ENCODE data around the gene POLK. TPM values are rescaled to one million over a fixed set of nuclear protein-coding genes. Genes with fewer than 3 reads are reported as not detected.

POLK gene
- total and polyA plus RNA-seq, 4 donors = 3.7 to 20.6 (median 9.8) TPM

DNA sequence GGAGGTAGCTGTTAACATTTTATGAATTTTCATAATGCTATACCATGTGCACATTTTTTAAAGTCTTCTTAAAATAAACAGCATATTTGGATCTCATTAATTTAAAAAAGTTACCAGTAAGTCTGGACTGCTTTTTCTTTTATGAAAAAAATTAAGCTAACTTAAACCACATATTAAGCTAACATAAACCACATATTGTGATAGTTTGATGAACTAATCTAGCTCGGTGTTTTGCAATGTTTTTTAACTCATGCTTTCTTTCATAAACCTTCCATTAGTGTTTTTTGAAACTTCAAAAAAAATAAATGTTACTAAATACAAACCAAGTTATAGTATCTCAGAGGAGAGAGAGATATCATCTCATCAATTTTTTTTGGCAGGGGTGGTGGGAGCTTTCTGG, 26.5 kb downstream of the POLK start:
- Histone ChIP-seq H3K9ac (ENCODE audit: low read depth in 1 of 2, low read length in 2 of 2) (no peak overlapping the region), H3K4me3 (ENCODE audit: low read depth in 1 of 3, low read length in 3 of 3) (no peak overlapping the region), H3K27me3 (ENCODE audit: control insufficient read depth in 4 of 4, insufficient read depth in 4 of 4, low read length in 3 of 4) (no peaks in the 10 kb centered on the region), H3K9me3 (ENCODE audit: control insufficient read depth in 4 of 4, low read length in 3 of 4) (no peaks in the 10 kb centered on the region), H3K27ac (ENCODE audit: low read depth in 1 of 2, low read length in 2 of 2) (no peak overlapping the region), H3K36me3 (ENCODE audit: control insufficient read depth in 4 of 4, insufficient read depth in 3 of 4, low read depth in 1 of 4, low read length in 3 of 4) (peaks cover 0 to 4% (median 0%) of the 10 kb centered on the region in 4 donors), H3K4me1 (ENCODE audit: control insufficient read depth in 4 of 4, insufficient read depth in 4 of 4, low read length in 3 of 4) (peaks cover 0 to 7% (median under 1%) of the 10 kb centered on the region in 4 donors)
- WGBS = 84% methylated on average over 1 of the region's 1 CpG
- TF ChIP-seq RXRA (IDR thresholded peaks at IDR 0.05) = no peak
- TF ChIP-seq NR2F2 (IDR thresholded peaks at IDR 0.05) = no peak
- TF ChIP-seq JUND (IDR thresholded peaks at IDR 0.05) = no peak
- TF ChIP-seq, protein P1, sequence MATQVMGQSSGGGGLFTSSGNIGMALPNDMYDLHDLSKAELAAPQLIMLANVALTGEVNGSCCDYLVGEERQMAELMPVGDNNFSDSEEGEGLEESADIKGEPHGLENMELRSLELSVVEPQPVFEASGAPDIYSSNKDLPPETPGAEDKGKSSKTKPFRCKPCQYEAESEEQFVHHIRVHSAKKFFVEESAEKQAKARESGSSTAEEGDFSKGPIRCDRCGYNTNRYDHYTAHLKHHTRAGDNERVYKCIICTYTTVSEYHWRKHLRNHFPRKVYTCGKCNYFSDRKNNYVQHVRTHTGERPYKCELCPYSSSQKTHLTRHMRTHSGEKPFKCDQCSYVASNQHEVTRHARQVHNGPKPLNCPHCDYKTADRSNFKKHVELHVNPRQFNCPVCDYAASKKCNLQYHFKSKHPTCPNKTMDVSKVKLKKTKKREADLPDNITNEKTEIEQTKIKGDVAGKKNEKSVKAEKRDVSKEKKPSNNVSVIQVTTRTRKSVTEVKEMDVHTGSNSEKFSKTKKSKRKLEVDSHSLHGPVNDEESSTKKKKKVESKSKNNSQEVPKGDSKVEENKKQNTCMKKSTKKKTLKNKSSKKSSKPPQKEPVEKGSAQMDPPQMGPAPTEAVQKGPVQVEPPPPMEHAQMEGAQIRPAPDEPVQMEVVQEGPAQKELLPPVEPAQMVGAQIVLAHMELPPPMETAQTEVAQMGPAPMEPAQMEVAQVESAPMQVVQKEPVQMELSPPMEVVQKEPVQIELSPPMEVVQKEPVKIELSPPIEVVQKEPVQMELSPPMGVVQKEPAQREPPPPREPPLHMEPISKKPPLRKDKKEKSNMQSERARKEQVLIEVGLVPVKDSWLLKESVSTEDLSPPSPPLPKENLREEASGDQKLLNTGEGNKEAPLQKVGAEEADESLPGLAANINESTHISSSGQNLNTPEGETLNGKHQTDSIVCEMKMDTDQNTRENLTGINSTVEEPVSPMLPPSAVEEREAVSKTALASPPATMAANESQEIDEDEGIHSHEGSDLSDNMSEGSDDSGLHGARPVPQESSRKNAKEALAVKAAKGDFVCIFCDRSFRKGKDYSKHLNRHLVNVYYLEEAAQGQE (IDR thresholded peaks at IDR 0.05) = no peak
- TF ChIP-seq EGR1 (IDR thresholded peaks at IDR 0.05; ENCODE audit: low read depth in 2 of 2) = no peak
- TF ChIP-seq, protein P2, sequence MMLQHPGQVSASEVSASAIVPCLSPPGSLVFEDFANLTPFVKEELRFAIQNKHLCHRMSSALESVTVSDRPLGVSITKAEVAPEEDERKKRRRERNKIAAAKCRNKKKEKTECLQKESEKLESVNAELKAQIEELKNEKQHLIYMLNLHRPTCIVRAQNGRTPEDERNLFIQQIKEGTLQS (IDR thresholded peaks at IDR 0.05) = no peak
- no peak for TF ChIP-seq FOXA2 (IDR thresholded peaks at IDR 0.05)
- TF ChIP-seq, protein P3, sequence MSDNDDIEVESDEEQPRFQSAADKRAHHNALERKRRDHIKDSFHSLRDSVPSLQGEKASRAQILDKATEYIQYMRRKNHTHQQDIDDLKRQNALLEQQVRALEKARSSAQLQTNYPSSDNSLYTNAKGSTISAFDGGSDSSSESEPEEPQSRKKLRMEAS (IDR thresholded peaks at IDR 0.05) = no peak
- no peak for TF ChIP-seq GABPA (IDR thresholded peaks at IDR 0.05 in 1 of 2, conservative IDR thresholded peaks at IDR 0.05 in 1 of 2)
- DNase-seq (ENCODE audit: low spot score) = no peak

DNA sequence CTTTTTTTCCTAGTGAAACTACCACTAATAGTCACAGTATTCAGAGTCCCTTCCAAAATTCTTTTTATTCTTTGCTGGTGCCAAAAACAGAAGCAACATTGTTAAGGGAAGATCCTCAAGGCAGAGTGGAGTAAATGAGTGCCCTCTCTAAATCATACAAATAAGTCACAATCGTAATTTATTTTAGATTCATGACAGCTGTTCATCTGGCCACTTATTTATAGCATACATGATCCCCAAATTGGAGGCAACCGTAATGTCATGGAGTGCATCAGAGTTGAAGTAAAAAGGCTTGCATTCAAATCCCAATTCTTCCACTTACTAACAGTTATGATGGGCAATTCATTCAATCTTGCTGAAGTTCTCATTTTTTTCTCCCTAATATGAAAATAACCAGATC, 33.4 kb downstream of the POLK start:
- Histone ChIP-seq H3K9me3 (ENCODE audit: control insufficient read depth in 4 of 4, low read length in 3 of 4) (no peaks in the 10 kb centered on the region), H3K36me3 (ENCODE audit: control insufficient read depth in 4 of 4, insufficient read depth in 3 of 4, low read depth in 1 of 4, low read length in 3 of 4) (peaks cover 0 to 2% (median under 1%) of the 10 kb centered on the region in 4 donors), H3K9ac (ENCODE audit: low read depth in 1 of 2, low read length in 2 of 2) (no peak overlapping the region), H3K27ac (ENCODE audit: low read depth in 1 of 2, low read length in 2 of 2) (no peak overlapping the region), H3K4me3 (ENCODE audit: low read depth in 1 of 3, low read length in 3 of 3) (no peak overlapping the region), H3K4me1 (ENCODE audit: control insufficient read depth in 4 of 4, insufficient read depth in 4 of 4, low read length in 3 of 4) (no peaks in the 10 kb centered on the region), H3K27me3 (ENCODE audit: control insufficient read depth in 4 of 4, insufficient read depth in 4 of 4, low read length in 3 of 4) (no peaks in the 10 kb centered on the region)
- TF ChIP-seq, protein P4, sequence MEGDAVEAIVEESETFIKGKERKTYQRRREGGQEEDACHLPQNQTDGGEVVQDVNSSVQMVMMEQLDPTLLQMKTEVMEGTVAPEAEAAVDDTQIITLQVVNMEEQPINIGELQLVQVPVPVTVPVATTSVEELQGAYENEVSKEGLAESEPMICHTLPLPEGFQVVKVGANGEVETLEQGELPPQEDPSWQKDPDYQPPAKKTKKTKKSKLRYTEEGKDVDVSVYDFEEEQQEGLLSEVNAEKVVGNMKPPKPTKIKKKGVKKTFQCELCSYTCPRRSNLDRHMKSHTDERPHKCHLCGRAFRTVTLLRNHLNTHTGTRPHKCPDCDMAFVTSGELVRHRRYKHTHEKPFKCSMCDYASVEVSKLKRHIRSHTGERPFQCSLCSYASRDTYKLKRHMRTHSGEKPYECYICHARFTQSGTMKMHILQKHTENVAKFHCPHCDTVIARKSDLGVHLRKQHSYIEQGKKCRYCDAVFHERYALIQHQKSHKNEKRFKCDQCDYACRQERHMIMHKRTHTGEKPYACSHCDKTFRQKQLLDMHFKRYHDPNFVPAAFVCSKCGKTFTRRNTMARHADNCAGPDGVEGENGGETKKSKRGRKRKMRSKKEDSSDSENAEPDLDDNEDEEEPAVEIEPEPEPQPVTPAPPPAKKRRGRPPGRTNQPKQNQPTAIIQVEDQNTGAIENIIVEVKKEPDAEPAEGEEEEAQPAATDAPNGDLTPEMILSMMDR (IDR thresholded peaks at IDR 0.05; ENCODE audit: low read depth, low read length, missing input control) = no peak
- TF ChIP-seq RAD21 (IDR thresholded peaks at IDR 0.05) = no peak
- TF ChIP-seq, protein P3 (IDR thresholded peaks at IDR 0.05) = no peak
- TF ChIP-seq, protein P1 (IDR thresholded peaks at IDR 0.05) = no peak
- no peak for TF ChIP-seq HNF4G (IDR thresholded peaks at IDR 0.05)
- no peak for TF ChIP-seq RXRA (IDR thresholded peaks at IDR 0.05)
- TF ChIP-seq, protein P2 (IDR thresholded peaks at IDR 0.05) = no peak
- no peak for TF ChIP-seq NR2F2 (IDR thresholded peaks at IDR 0.05)
- TF ChIP-seq FOXA2 (IDR thresholded peaks at IDR 0.05) = no peak
- TF ChIP-seq EGR1 (IDR thresholded peaks at IDR 0.05; ENCODE audit: low read depth in 2 of 2) = no peak
- TF ChIP-seq HNF4A (conservative IDR thresholded peaks at IDR 0.05) = no peak
- TF ChIP-seq YY1 (IDR thresholded peaks at IDR 0.05) = no peak
- no peak for DNase-seq (ENCODE audit: low spot score)
- WGBS = 90% methylated on average over 2 of the region's 2 CpGs
